SKM-1 treated with dmso at 0.1 percent for 144 hours (cell line): ENCODE results near the gene RXRA.

Experiments used
- DNase-seq: peaks from one replicate; lab custom pipeline; 2025; ENCODE audit not compliant: unreplicated experiment; lab: John Stamatoyannopoulos, UW

Gene RXRA

GRCh38 chr9:134349936-134350335 lies 23.7 kb downstream of the RXRA start:
- no peak for DNase-seq

GRCh38 chr9:134350416-134350994 lies 24.2 kb downstream of the RXRA start:
- no peak for DNase-seq

GRCh38 chr9:134351606-134352176 lies 25.4 kb downstream of the RXRA start:
- no peak for DNase-seq

GRCh38 chr9:134352247-134352933 lies 26.1 kb downstream of the RXRA start:
- no peak for DNase-seq

GRCh38 chr9:134353539-134353938 lies 27.3 kb downstream of the RXRA start:
- DNase-seq, result no peak

GRCh38 chr9:134355158-134355557 lies 28.9 kb downstream of the RXRA start:
- DNase-seq, result no peak

- no peak for DNase-seq
Measured at GRCh38 chr9:134355561-134356279, 29.5 kb downstream of the RXRA start.

GRCh38 chr9:134356496-134357470 lies 30.5 kb downstream of the RXRA start:
- peak; percentile 82 for DNase-seq

GRCh38 chr9:134357631-134358025 lies 31.4 kb downstream of the RXRA start:
- DNase-seq, result no peak

GRCh38 chr9:134358026-134358661 lies 31.9 kb downstream of the RXRA start:
- DNase-seq, result no peak

- no peak for DNase-seq
Measured at GRCh38 chr9:134358662-134359319, 32.5 kb downstream of the RXRA start.

- no peak for DNase-seq
Measured at GRCh38 chr9:134359493-134360179, 33.4 kb downstream of the RXRA start.

GRCh38 chr9:134360180-134360759 lies 34.0 kb downstream of the RXRA start:
- DNase-seq, result no peak

- DNase-seq, result no peak
Measured at GRCh38 chr9:134360897-134361296, 34.6 kb downstream of the RXRA start.

GRCh38 chr9:134361426-134361825 lies 35.2 kb downstream of the RXRA start:
- no peak for DNase-seq

- no peak for DNase-seq
Measured at GRCh38 chr9:134361843-134362414, 35.7 kb downstream of the RXRA start.

GRCh38 chr9:134363450-134363849 lies 37.2 kb downstream of the RXRA start:
- no peak for DNase-seq

GRCh38 chr9:134364391-134365114 lies 38.3 kb downstream of the RXRA start:
- DNase-seq, result no peak
